COLO668 (cell line): ENCODE measurements around the gene OR2Z1.

Source experiments
- DNase-seq: peaks from one replicate; lab custom pipeline; 2025; ENCODE audit not compliant: unreplicated experiment; lab: John Stamatoyannopoulos, UW

Gene OR2Z1

DNA sequence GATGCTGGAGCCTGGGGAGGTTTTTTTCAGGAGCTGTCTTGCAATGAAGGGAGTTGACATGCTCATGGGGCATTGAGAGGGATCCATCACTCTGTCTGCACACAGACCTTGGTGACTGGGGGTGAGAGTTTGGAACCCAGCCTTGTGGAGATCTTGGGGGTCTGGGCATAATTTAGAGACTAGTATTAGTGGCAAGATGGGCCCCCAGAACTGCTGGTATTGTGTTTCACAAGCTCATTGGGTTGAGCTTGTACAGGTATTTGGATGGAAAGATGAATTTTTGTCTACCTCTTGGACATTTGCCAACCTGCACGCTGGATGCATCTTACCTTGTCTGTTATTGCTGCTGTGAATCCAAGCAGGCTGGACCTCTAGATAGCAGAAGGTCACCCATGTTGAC is at the start of gene OR2Z1:
Gene OR2Z1, plus strand, starts transcription at position 301 of the 400 bp plus-strand sequence. CDS start 9,395 bp downstream, outside the sequence.
- DNase-seq: no peak

- peak; percentile 37 for DNase-seq
Observed at GRCh38 chr19:8673276-8673891, 48.0 kb upstream of the OR2Z1 start.

- no peak for DNase-seq
Observed at GRCh38 chr19:8675066-8675465, 46.4 kb upstream of the OR2Z1 start.

DNA sequence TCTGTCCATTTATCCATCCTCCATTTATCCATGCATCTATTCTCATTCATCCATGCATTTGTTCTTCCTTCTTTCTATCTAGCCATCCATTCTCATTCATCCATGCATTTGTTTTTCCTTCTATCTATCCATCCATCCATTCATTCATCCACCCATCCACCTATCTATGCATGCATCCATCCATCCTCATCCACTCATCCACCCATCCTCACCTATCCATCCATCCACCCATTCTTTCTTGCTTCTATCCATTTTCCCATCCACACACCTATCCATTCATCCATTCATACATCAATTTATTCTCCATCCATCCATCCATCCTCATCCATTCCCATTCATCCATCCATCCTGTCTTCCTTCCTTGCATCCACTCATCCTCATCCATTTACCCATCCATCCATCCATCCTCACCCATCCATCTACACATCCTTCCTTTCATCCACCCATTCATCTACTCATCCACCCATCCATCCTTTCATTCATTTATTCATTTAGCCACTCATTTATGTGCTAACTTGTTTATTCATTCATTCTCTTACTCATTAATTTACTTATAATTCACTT is 43.1 kb upstream of the OR2Z1 start:
- no peak for DNase-seq

GRCh38 chr19:8680676-8681344 is 40.6 kb upstream of the OR2Z1 start:
- no peak for DNase-seq

- DNase-seq: no peak
Observed at GRCh38 chr19:8681345-8682029, 39.9 kb upstream of the OR2Z1 start.

DNA sequence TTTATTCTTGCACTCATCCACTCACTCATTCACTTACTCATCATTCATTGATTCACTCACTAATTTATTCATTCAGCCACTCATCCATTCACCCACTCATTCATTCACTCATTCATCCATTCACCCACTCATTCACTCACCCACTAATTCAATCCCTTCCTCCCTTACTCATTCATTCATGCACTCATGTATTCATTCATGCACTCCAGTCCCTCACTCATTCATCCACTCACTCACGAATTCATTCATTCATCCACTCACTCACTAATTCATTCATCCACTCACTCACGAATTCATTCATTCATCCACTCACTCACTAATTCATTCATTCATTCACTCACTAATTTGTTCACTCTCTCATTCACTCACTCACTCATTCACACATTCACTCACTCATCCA is 39.0 kb upstream of the OR2Z1 start:
- no peak for DNase-seq

DNA sequence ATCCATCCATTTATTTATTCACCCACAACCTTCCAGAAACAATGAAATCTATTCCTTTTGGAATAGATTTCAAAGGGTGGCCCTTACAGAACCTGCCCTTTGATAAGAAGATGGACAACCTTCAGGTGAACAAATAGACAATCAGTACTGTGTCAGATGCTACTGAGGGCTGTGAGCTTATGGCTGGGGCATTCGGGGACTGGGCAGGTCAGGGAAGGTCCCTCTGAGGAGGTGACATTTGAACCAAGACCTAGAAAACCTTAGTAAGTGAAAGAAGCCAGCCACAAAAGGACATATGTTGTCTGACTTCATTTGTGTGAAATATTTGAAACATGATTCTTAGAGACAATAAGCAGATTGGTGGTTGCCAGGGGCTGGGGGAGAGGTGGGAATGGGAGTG is 38.5 kb upstream of the OR2Z1 start:
- DNase-seq: no peak

DNA sequence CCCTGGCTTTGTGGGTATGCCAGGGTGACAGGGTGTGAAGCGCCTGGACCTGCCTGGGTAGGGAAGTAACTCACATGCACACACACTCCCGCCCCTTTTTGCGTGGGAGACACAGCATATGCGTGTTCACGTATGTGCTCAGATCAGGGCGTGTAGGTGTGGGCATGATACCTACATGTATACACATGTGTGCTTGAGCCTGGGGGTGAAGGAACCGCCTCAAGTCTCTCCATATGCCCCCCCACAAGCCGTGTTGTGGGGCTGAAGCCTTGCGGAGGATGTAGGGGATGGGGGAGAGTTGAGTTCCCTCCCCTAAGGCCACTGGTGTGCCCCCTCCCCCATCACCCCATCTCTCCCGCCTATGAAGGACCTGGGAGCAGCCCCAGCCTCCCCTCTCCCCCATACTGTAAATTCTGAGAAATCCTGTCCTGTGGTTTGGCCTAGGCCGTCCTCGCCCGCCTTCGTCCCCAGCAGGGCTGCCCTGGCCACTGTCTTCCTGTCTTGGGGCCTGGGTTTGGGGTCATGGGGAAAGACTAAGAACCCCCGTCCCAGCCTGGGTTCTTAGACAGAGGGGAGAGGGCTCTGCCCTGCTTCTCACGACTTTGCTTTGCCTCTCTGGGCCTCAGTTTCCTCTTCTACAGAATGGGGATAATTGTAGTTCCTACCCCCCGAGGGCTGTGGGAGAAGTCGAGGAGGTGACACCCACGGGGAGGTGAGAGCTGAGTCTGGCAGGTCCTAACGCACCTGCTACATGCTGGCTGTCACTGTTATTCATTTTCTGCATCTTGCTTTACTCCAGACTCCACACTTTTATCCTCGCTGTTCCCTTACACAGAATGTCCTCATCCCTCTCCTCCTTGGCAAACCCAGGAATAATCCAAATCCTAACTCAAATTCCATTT is 37.2 kb upstream of the OR2Z1 start:
- no peak for DNase-seq

DNA sequence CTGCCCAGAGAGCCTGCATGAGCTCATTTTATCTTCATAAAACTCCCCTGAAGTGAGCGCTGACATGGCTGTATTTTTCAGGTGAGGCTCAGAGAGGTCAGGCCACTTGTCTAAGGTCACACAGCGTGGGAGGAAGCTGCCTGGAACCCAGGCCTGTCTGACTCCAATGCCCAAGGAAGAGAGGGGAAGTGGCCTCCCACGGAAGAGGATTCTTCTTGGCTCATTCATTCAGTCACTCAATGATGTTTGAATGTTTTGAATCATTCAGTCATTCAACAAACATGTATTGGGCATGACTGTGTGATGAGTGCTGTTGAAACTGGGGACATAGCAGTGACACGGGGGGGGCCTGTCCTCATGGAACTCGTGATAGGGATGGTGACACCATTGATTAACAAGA is 34.9 kb upstream of the OR2Z1 start:
- DNase-seq: no peak

DNA sequence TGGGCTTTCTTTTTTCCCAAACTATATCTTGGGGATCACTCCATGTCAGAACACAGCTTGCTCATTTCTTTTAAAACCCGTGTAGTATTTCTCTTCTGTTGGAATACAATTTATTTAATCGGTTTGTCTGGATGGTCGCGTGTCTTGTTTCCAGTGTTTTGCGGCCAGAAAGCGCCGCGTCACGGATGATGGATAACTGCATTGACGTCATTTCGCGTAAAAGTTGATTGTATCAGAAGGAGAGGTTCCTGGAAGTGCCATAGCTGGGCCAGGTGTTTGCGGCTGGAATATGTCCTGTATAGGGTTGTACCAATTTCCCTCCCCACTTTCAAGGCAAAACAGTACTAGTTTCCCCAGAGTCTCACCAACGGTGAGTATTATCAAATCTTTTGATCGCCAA is 32.5 kb upstream of the OR2Z1 start:
- DNase-seq: no peak

DNA sequence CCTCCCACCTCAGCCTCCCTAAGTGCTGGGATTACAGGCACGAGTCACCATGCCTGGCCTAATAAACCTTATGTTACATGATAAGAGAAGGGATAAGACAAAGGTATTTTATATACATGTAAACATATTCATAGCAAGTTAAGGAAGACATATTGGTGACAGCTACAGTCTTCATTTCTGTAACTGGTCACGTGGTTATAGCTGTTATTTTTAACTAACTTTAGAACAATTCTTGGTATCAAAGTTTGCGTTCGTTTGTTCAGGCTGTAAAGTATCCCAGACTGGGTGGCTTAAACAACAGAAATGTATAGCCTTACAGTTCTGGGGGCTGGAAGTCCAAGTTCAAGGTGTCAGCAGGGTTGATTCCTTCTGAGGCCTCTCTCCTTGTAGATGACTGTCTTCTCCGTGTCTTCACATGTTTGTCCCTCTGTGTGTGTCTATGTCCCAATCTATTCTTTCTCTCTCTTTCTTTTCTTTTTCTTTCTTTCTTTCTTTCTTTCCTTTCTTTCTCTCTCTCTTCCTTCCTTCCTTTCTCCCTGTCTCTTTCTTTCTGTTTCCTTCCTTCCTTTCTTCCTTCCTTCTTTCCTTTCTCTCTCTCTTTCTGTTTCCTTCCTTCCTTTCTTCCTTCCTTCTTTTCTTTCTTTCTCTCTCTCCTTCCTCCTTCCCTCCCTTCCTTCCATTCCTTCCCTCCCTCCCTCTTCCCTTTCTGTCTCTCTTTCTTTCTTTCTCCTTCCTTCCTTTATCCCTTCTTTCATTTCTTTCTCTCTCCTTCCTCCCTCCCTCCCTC is 30.5 kb upstream of the OR2Z1 start:
- DNase-seq: no peak

DNA sequence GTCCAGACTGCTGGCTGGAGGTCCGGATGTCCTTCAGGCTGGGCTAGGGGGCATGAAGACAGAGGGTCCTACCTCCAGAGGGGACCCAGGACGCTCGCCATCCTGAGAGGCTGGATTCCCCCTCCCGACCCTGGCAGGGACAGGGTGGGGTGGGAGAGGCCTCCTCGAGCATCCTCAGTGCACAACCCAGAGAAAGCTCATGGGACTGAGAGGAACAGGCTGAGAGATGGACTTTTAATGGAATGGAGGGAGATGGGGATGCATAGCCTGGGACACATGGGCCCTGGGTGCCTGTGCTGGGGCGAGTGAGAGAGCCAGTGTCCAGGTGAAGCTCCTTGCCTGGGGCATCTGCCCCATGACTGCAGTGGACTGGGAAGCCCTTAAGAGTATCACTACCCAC is 25.9 kb upstream of the OR2Z1 start:
- no peak for DNase-seq

- DNase-seq: no peak
Observed at GRCh38 chr19:8695911-8696310, 25.5 kb upstream of the OR2Z1 start.

- no peak for DNase-seq
Observed at GRCh38 chr19:8696993-8697392, 24.4 kb upstream of the OR2Z1 start.

DNA sequence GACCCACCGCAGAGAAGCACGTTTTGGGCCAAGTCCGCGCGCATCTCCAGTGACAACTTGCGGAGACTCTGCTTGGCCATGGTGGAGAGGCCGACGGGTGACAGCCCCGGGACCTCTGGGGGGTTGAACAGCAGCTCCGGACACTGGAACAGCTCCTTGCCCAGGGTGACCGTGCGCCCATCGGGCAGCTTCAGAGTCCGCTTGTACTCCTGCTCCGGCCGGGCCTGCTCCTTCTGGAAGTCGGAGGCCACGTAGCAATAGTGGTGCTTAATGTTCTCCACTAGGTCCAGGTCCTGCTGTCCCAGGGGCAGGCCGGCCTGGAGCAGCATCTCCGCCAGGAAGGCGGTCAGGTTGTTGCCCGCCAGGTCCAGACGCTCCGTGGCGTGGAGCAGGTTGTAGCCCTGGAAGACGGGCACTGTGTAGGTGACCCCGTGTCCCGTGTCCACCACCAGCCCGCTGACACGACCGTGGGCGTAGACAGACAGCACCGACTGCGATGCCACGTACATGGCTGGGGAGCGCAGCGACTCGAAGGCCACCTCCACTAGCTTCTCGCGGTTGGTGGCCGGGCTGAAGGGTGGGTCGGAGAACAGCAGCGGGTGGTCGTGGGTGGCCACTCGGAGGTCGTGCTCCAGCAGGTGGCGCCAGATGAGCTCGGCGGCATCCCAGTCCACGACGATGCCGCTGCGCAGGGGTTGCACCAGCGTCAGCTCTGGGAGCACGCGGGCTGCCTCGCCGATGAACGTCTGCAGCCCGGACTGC is 23.6 kb upstream of the OR2Z1 start:
- no peak for DNase-seq

GRCh38 chr19:8698433-8699063 is 22.9 kb upstream of the OR2Z1 start, which contains the start of gene ACTL9:
Gene ACTL9, minus strand, starts transcription at chr19:8698795. Its CDS starts 94 bp downstream, at chr19:8698701.
- DNase-seq: no peak

GRCh38 chr19:8699908-8700307 is 21.5 kb upstream of the OR2Z1 start:
- no peak for DNase-seq

DNA sequence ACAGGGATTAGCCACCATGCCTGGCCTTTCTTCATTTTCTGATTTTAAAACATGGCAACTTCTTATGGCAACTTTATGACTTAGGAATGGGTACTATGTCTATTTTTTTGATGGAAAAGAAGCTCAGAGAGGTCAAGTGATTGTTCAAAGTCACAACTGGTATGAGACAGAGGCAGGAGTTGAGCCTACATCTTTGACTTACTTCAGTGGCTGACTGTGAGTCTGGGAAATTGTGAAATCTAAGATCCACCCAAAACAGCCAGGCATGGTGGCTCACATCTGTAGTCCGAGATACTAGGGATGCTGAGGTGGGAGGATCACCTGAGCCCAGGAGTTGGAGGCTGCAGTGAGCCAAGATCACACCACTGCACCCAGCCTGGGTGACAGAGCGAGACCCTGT is 20.5 kb upstream of the OR2Z1 start:
- DNase-seq: no peak
